Measurements from ENCODE around the gene ASCC3. TPM values are rescaled to one million over a fixed set of nuclear protein-coding genes. Genes with fewer than 3 reads are reported as not detected.

Gene ASCC3
- total RNA-seq, 4 donors from 2014 or later = 25.9 to 40.9 (median 31.3) TPM

- WGBS = 93% methylated on average over 3 of the region's 3 CpGs
- TF ChIP-seq CTCF (IDR thresholded peaks at IDR 0.05) = no peak
- TF ChIP-seq POLR2AphosphoS5 (IDR thresholded peaks at IDR 0.05) = no peak
- no peak for TF ChIP-seq EP300 (IDR thresholded peaks at IDR 0.05)
- no peak for TF ChIP-seq POLR2A (IDR thresholded peaks at IDR 0.05)
These were observed 253.0 kb downstream of the ASCC3 start for GRCh38 chr6:100627911-100628758.

GRCh38 chr6:100626721-100627120, 254.4 kb downstream of the ASCC3 start:
- Histone ChIP-seq H3K36me3 (peaks cover 10% of the 10 kb centered on the region), H3K4me3 (no peak overlapping the region), H3K9me3 (no peaks in the 10 kb centered on the region), H3K27ac (no peak overlapping the region), H3K4me1 (no peaks in the 10 kb centered on the region), H3K27me3 (no peaks in the 10 kb centered on the region)
- no peak for TF ChIP-seq CTCF (IDR thresholded peaks at IDR 0.05)
- TF ChIP-seq POLR2AphosphoS5 (IDR thresholded peaks at IDR 0.05) = no peak
- TF ChIP-seq POLR2A (IDR thresholded peaks at IDR 0.05) = no peak
- TF ChIP-seq EP300 (IDR thresholded peaks at IDR 0.05) = no peak
- no peak for DNase-seq (ENCODE audit: low spot score in 2 of 2)
- 86% methylated on average over 1 of the region's 1 CpG for WGBS

More at GRCh38 chr6:100627911-100628758, 253.0 kb downstream of the ASCC3 start:
- Histone ChIP-seq H3K4me1 (no peaks in the 10 kb centered on the region), H3K4me3 (no peak overlapping the region), H3K27ac (no peak overlapping the region), H3K9me3 (no peaks in the 10 kb centered on the region), H3K36me3 (peaks cover 10% of the 10 kb centered on the region), H3K27me3 (no peaks in the 10 kb centered on the region)
- DNase-seq (ENCODE audit: low spot score in 2 of 2) = no peak

GRCh38 chr6:100622907-100623692, 258.0 kb downstream of the ASCC3 start:
- no peaks in the 10 kb centered on the region for H3K4me1 ChIP-seq
- peaks cover 5% of the 10 kb centered on the region for H3K36me3 ChIP-seq
- H3K4me3 ChIP-seq = no peak overlapping the region
- TF ChIP-seq EP300 (IDR thresholded peaks at IDR 0.05) (no peak), POLR2A (IDR thresholded peaks at IDR 0.05) (no peak), CTCF (IDR thresholded peaks at IDR 0.05) (no peak), POLR2AphosphoS5 (IDR thresholded peaks at IDR 0.05) (no peak)
- no peaks in the 10 kb centered on the region for H3K9me3 ChIP-seq
- WGBS = 95% methylated on average over 2 of the region's 2 CpGs
- H3K27me3 ChIP-seq = no peaks in the 10 kb centered on the region
- no peak overlapping the region for H3K27ac ChIP-seq
- no peak for DNase-seq (ENCODE audit: low spot score in 2 of 2)

- no peak for DNase-seq (ENCODE audit: low spot score in 2 of 2)
- TF ChIP-seq CTCF (IDR thresholded peaks at IDR 0.05) (no peak), POLR2AphosphoS5 (IDR thresholded peaks at IDR 0.05) (no peak), EP300 (IDR thresholded peaks at IDR 0.05) (no peak), POLR2A (IDR thresholded peaks at IDR 0.05) (no peak)
- H3K4me3 ChIP-seq = no peak overlapping the region
- no peaks in the 10 kb centered on the region for H3K36me3 ChIP-seq
- no peaks in the 10 kb centered on the region for H3K4me1 ChIP-seq
- no peaks in the 10 kb centered on the region for H3K9me3 ChIP-seq
- WGBS = 91% methylated on average over 3 of the region's 3 CpGs
- H3K27ac ChIP-seq = no peak overlapping the region
- H3K27me3 ChIP-seq = no peaks in the 10 kb centered on the region
These were observed 260.9 kb downstream of the ASCC3 start for GRCh38 chr6:100620085-100620840.
